GM12878 (cell line): ENCODE data around the gene CASP8. TPM values are rescaled to one million over a fixed set of nuclear protein-coding genes. Genes with fewer than 3 reads are reported as not detected.

Experiments used
- ATAC-seq: fragments of 200-7000 bp; cut with Tn5 transposase; 3 replicates; pipeline ENCODE4 v1.9.1; 2020; ENCODE audit warnings: mild to moderate bottlenecking, moderate library complexity
- BruUV-seq: library from RNA; stranded (reverse); fragments of 400-500 nt; replicated peaks from 2 replicates; lab custom pipeline; 2021; lab: Mats Ljungman, UMichigan
- CTCF ChIA-PET: fragments of 300-600 bp; sonication (Branson Sonifier 250); formaldehyde crosslinking; extraction: SDS; loops from one replicate; lab custom pipeline; 2021; ENCODE audit warnings: inconsistent platforms; lab: Yijun Ruan, JAX
- POLR2A ChIA-PET: fragments of 350-600 bp; formaldehyde crosslinking; extraction: SDS; loops from one replicate; lab custom pipeline; 2021; ENCODE audit warnings: inconsistent platforms; lab: Charles Lee
- RAD21 ChIA-PET: fragments of 300-600 bp; sonication (Branson Sonifier 250); formaldehyde crosslinking; loops from one replicate; lab custom pipeline; 2023; ENCODE audit warnings: antibody characterized with exemption; ENCODE audit not compliant: unreplicated experiment; lab: Charles Lee
- SMC1A ChIA-PET: fragments of 300-600 bp; sonication (Branson Sonifier 250); formaldehyde crosslinking; loops from one replicate; lab custom pipeline; 2023; ENCODE audit not compliant: unreplicated experiment, uncharacterized antibody; lab: Charles Lee
- DNase-seq: peaks from one replicate; pipeline ENCODE4 v3.0.0-alpha.2; 2011; ENCODE audit warnings: low read depth, low spot score
- FAIRE-seq: peaks from 3 replicates; lab custom pipeline; 2011; peaks lifted over from hg19 to GRCh38; lab: Jason Lieb, UNC
- H2AFZ ChIP-seq: 2 replicates; pipeline ENCODE4 v1.6.0; 2011; ENCODE audit warnings: low read depth, low read length, control low read depth; ENCODE audit not compliant: control insufficient read depth
- H3K27ac ChIP-seq: 2 replicates; pipeline ENCODE4 v1.5.1; 2011; ENCODE audit warnings: control low read depth; ENCODE audit not compliant: control insufficient read depth, insufficient read depth
- H3K27me3 ChIP-seq, 2 experiments: replicated peaks in 1 of 2; 2 replicates each; pipeline versions ENCODE4 v1.6.0 to v1.6.1; 2011; ENCODE audit warnings: low read length in 1 of 2; ENCODE audit not compliant: control insufficient read depth in 2 of 2, insufficient read depth in 2 of 2
- H3K36me3 ChIP-seq, 2 experiments: 2 replicates each; pipeline ENCODE4 v1.5.1; 2011; ENCODE audit warnings: low read length in 1 of 2; ENCODE audit not compliant: control insufficient read depth in 2 of 2, insufficient read depth in 2 of 2
- H3K4me1 ChIP-seq: 2 replicates; pipeline ENCODE4 v1.6.1; 2011; ENCODE audit warnings: mild to moderate bottlenecking, low read length, moderate library complexity, mixed read lengths; ENCODE audit not compliant: control insufficient read depth, insufficient read depth
- H3K4me2 ChIP-seq: 2 replicates; pipeline ENCODE4 v1.6.0; 2011; ENCODE audit warnings: control low read depth; ENCODE audit not compliant: control insufficient read depth, insufficient read depth
- H3K4me3 ChIP-seq: fragments of 200-600 bp; sonication (generic); 2 replicates; pipeline ENCODE4 v1.5.1; 2016
- H3K79me2 ChIP-seq: 2 replicates; pipeline ENCODE4 v1.6.0; 2011; ENCODE audit warnings: low read length; ENCODE audit not compliant: control insufficient read depth, insufficient read depth
- H3K9ac ChIP-seq: 2 replicates; pipeline ENCODE4 v1.8.0; 2011; ENCODE audit warnings: low read length, control low read depth, mixed read lengths; ENCODE audit not compliant: control insufficient read depth, insufficient read depth
- H3K9me3 ChIP-seq: replicated peaks from 3 replicates; pipeline ENCODE4 v1.5.1; 2011; ENCODE audit warnings: mild to moderate bottlenecking, low read length; ENCODE audit not compliant: control insufficient read depth, insufficient read depth
- H4K20me1 ChIP-seq: 2 replicates; pipeline ENCODE4 v1.6.0; 2011; ENCODE audit not compliant: control insufficient read depth, insufficient read depth
- CBX3 ChIP-seq: fragments of 200-600 bp; sonication (generic); IDR thresholded peaks from 2 replicates; pipeline ENCODE4 v1.6.1; 2016; ENCODE audit warnings: low read depth, borderline replicate concordance
- CEBPB ChIP-seq, 2 experiments: fragments of 150-350 bp in 1 of 2; IDR thresholded peaks; 2 replicates each; pipeline ENCODE4 v1.6.1; 2012 to 2014; ENCODE audit warnings: low read depth in 2 of 2, low read length in 2 of 2, borderline replicate concordance in 1 of 2, inconsistent platforms in 1 of 2
- EZH2 ChIP-seq: IDR thresholded peaks from 2 replicates; pipeline ENCODE4 v1.6.1; 2012; ENCODE audit warnings: low read depth, mild to moderate bottlenecking, control low read depth, inconsistent platforms, low read length, borderline replicate concordance; ENCODE audit not compliant: control insufficient read depth
- IKZF1 ChIP-seq: fragments of 450-650 bp; conservative IDR thresholded peaks from 2 replicates; pipeline ENCODE4 v1.6.1; 2017; ENCODE audit warnings: antibody characterized with exemption, mild to moderate bottlenecking
- NFYB ChIP-seq: IDR thresholded peaks from 2 replicates; pipeline ENCODE4 v1.6.1; 2011; ENCODE audit warnings: low read depth, mild to moderate bottlenecking, low read length, improper control_type of control experiment, moderate library complexity; ENCODE audit not compliant: insufficient read depth
- POU2F2 ChIP-seq: IDR thresholded peaks from 3 replicates; pipeline ENCODE4 v1.6.1; 2011; ENCODE audit warnings: low read depth, mild to moderate bottlenecking, low read length, borderline replicate concordance
- SIN3A ChIP-seq: IDR thresholded peaks from 2 replicates; pipeline ENCODE4 v1.6.1; 2012; ENCODE audit warnings: low read depth, low read length, improper control_type of control experiment
- TCF12 ChIP-seq: IDR thresholded peaks from 2 replicates; pipeline ENCODE4 v1.6.1; 2011; ENCODE audit warnings: low read depth, mild to moderate bottlenecking, low read length
- ZNF24 ChIP-seq: fragments of 450-650 bp; IDR thresholded peaks from 2 replicates; pipeline ENCODE4 v1.6.1; 2017; ENCODE audit warnings: antibody characterized with exemption, mild to moderate bottlenecking
- ZZZ3 ChIP-seq: IDR thresholded peaks from 2 replicates; pipeline ENCODE4 v1.6.1; 2011; ENCODE audit warnings: low read depth; ENCODE audit not compliant: control insufficient read depth, insufficient read length
- WGBS: methylation state at CpG from one replicate; pipeline ENCODE4 v1.1.6; 2016; ENCODE audit warnings: low lambda C conversion rate; ENCODE audit not compliant: insufficient replicate concordance, insufficient coverage; ENCODE audit errors: missing lambda C conversion rate; 5-methylcytosine and 5-hydroxymethylcytosine counted together
- in situ Hi-C: fragments of 300-500 bp; cut with MboI; formaldehyde crosslinking; loops from 9 replicates; pipeline ENCODE4 v1.14.3; 2018; ENCODE audit warnings: mixed read lengths
- intact Hi-C: fragments of 100-400 bp; cut with micrococcal nuclease; formaldehyde crosslinking; loops from one replicate; pipeline ENCODE4 v1.14.2; 2022; ENCODE audit not compliant: unreplicated experiment
- polyA plus RNA-seq, 11 experiments: library from polyadenylated mRNA; depleted of rRNA in 4 of 11; unstranded in 6 of 11; stranded (reverse) in 5 of 11; fragments of >200 nt; fragmentation: Nextera tagmentation in 4 of 11; fragmentation: Illumina TruSeq in 1 of 11; extraction: Ambion mirVana in 4 of 11; extraction: Trizol in 1 of 11; gene quantifications; 1 replicate in 1 of 11; 2 replicates in 10 of 11; pipeline versions ENCODE4 v1.2.1 to v1.2.3, GENCODE V29; 2011 to 2016; ENCODE audit warnings: inconsistent platforms in 2 of 11, missing spikeins in 2 of 11, low read depth in 1 of 11
- total RNA-seq, 4 experiments: library from RNA; depleted of rRNA in 3 of 4; stranded (reverse); fragments of >200 nt in 3 of 4; fragmentation: Illumina TruSeq in 1 of 4; extraction: Trizol in 1 of 4; gene quantifications; 2 replicates each; pipeline versions ENCODE4 v1.2.1 to v1.2.3, GENCODE V29; 2013 to 2021
- TF ChIP-seq, protein P1 (sequence below): fragments of 450-650 bp; conservative IDR thresholded peaks from 2 replicates; pipeline ENCODE4 v1.6.1; 2017; ENCODE audit warnings: mild to moderate bottlenecking, moderate library complexity
- TF ChIP-seq, protein P2 (sequence below): fragments of 450-650 bp; IDR thresholded peaks from 2 replicates; pipeline ENCODE4 v1.6.1; 2016; ENCODE audit warnings: mild to moderate bottlenecking
- TF ChIP-seq, protein P3 (sequence below): fragments of 150-350 bp; IDR thresholded peaks from 2 replicates; pipeline ENCODE4 v1.6.1; 2014; ENCODE audit warnings: mild to moderate bottlenecking, low read depth, low read length
- TF ChIP-seq, protein P4 (sequence below): IDR thresholded peaks from 2 replicates; pipeline ENCODE4 v1.6.1; 2011; ENCODE audit warnings: borderline replicate concordance, low read depth, mild to moderate bottlenecking, moderate library complexity, low read length; ENCODE audit not compliant: insufficient read depth, poor library complexity, severe bottlenecking

The CASP8 gene
- total and polyA plus RNA-seq, 10 of the 15 experiments (the other 5 are each of a cell fraction or from before 2014, with no cell fraction given), result 18.6 to 54.1 (median 39.9) TPM

DNA sequence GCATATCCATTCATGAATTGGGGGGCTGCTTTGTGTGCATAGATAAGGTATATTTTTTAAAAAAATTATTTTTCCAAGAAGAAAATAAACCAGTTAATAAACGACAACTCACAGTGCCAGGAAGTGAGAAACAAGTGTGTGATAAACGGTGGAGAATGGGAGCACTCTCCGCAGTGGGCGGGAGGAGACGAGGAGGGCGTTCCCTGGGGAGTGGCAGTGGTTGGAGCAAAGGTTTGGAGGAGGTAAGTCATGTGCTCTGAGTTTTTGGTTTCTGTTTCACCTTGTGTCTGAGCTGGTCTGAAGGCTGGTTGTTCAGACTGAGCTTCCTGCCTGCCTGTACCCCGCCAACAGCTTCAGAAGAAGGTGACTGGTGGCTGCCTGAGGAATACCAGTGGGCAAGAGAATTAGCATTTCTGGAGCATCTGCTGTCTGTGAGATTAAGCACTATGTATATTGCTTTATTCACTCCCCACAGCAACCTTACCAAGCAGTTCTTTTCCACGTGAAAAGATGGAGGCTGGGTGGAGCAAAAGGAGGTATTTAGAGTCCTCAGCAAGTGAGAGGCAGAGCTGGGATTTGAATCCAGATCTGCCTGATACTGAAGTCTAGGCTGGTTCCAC is 27.0 kb upstream of the CASP8 start:
- Histone ChIP-seq H3K4me2 (peak overlapping the region; percentile 67), H3K4me3 (peak overlapping the region; percentile 96), H3K36me3 (peaks cover 0 to 6% of the 10 kb centered on the region in 2 experiments; a peak in 2 of 4 replicates), H3K79me2 (peaks cover 35% of the 10 kb centered on the region), H3K27me3 (no peaks in the 10 kb centered on the region), H2AFZ (peak overlapping the region; percentile 75), H4K20me1 (no peaks in the 10 kb centered on the region), H3K4me1 (peaks cover 18% of the 10 kb centered on the region), H3K9me3 (no peaks in the 10 kb centered on the region), H3K9ac (peak overlapping the region; percentile 62), H3K27ac (peak overlapping the region; percentile 88)
- ChIA-PET CTCF (interaction anchor here (0.6 to 4.6 kb wide), 38 partner anchors 9 to 772 kb away, joined by 3 to 390 read pairs (median 13); partner anchors contain the start of genes ALS2, CASP10, CASP8 and CFLAR), RAD21 (interaction anchor here (0.7 to 4.6 kb wide), 29 partner anchors 10 to 419 kb away, joined by 3 to 279 read pairs (median 16); partner anchors contain the start of genes CASP10, CASP8, NDUFB3 and NIF3L1), POLR2A (interaction anchor here (0.6 to 3.2 kb wide), 23 partner anchors 10 to 768 kb away, joined by 3 to 69 read pairs (median 4); partner anchors contain the start of genes CASP10, CASP8, CLK1 and NIF3L1), SMC1A (interaction anchor here (0.6 to 4.6 kb wide), 38 partner anchors 9 to 1005 kb away, joined by 3 to 285 read pairs (median 7); partner anchors contain the start of genes CASP10, CASP8, FLACC1 and NIF3L1)
- FAIRE-seq (peak; percentile 84), ATAC-seq (peak; percentile 92), DNase-seq (peak; percentile 91)
- intact Hi-C loops (loop anchor here (2.0 to 10.0 kb wide), 8 partner anchors 107 to 941 kb away; partner anchors contain the start of genes ALS2, NIF3L1, ORC2 and PPIL3), in situ Hi-C loops (loop anchor here (5.0 kb wide), 1 partner anchor 326 kb away; no protein-coding TSS in a partner anchor)
- BruUV-seq, result no TSS peak
- WGBS, result under 1% methylated on average over 8 of the region's 8 CpGs
- TF ChIP-seq, protein P1, sequence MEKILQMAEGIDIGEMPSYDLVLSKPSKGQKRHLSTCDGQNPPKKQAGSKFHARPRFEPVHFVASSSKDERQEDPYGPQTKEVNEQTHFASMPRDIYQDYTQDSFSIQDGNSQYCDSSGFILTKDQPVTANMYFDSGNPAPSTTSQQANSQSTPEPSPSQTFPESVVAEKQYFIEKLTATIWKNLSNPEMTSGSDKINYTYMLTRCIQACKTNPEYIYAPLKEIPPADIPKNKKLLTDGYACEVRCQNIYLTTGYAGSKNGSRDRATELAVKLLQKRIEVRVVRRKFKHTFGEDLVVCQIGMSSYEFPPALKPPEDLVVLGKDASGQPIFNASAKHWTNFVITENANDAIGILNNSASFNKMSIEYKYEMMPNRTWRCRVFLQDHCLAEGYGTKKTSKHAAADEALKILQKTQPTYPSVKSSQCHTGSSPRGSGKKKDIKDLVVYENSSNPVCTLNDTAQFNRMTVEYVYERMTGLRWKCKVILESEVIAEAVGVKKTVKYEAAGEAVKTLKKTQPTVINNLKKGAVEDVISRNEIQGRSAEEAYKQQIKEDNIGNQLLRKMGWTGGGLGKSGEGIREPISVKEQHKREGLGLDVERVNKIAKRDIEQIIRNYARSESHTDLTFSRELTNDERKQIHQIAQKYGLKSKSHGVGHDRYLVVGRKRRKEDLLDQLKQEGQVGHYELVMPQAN, result peak; percentile 84
- TF ChIP-seq NFYB (peak; percentile 56; the same call in 1 of the 2 replicates), IKZF1 (peak; percentile 53; the same call in 1 of the 2 replicates), POU2F2 (peak; percentile 61; the same call in 2 of the 3 replicates), CBX3 (no peak), CEBPB (IDR thresholded peaks at IDR 0.05; ENCODE audit: borderline replicate concordance in 1 of 2, low read depth in 2 of 2, low read length in 2 of 2) (no peak), TCF12 (0 out of 2 replicates have a peak, but pooled peaks have one; percentile 17), EZH2 (no peak), ZZZ3 (no peak), ZNF24 (no peak), SIN3A (peak; percentile 90)
- TF ChIP-seq, protein P2, sequence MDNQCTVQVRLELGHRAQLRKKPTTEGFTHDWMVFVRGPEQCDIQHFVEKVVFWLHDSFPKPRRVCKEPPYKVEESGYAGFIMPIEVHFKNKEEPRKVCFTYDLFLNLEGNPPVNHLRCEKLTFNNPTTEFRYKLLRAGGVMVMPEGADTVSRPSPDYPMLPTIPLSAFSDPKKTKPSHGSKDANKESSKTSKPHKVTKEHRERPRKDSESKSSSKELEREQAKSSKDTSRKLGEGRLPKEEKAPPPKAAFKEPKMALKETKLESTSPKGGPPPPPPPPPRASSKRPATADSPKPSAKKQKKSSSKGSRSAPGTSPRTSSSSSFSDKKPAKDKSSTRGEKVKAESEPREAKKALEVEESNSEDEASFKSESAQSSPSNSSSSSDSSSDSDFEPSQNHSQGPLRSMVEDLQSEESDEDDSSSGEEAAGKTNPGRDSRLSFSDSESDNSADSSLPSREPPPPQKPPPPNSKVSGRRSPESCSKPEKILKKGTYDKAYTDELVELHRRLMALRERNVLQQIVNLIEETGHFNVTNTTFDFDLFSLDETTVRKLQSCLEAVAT, result peak; percentile 46; the same call in 1 of the 2 replicates
- TF ChIP-seq, protein P3, sequence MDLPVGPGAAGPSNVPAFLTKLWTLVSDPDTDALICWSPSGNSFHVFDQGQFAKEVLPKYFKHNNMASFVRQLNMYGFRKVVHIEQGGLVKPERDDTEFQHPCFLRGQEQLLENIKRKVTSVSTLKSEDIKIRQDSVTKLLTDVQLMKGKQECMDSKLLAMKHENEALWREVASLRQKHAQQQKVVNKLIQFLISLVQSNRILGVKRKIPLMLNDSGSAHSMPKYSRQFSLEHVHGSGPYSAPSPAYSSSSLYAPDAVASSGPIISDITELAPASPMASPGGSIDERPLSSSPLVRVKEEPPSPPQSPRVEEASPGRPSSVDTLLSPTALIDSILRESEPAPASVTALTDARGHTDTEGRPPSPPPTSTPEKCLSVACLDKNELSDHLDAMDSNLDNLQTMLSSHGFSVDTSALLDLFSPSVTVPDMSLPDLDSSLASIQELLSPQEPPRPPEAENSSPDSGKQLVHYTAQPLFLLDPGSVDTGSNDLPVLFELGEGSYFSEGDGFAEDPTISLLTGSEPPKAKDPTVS, result no peak
- TF ChIP-seq, protein P4, sequence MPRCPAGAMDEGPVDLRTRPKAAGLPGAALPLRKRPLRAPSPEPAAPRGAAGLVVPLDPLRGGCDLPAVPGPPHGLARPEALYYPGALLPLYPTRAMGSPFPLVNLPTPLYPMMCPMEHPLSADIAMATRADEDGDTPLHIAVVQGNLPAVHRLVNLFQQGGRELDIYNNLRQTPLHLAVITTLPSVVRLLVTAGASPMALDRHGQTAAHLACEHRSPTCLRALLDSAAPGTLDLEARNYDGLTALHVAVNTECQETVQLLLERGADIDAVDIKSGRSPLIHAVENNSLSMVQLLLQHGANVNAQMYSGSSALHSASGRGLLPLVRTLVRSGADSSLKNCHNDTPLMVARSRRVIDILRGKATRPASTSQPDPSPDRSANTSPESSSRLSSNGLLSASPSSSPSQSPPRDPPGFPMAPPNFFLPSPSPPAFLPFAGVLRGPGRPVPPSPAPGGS, result no peak
